Effector memory CD4-positive, alpha-beta T cell (primary cell): ENCODE data around the gene PSEN2.

ENCODE experiments used
- DNase-seq, 3 donors: peaks; one replicate each; pipeline ENCODE4 v3.0.0-alpha.2; 2020
- H3K27ac ChIP-seq: 2 replicates; pipeline ENCODE4 v1.7.0; 2013; ENCODE audit warnings: mild to moderate bottlenecking, low read length, moderate library complexity; ENCODE audit not compliant: insufficient read depth, poor library complexity, severe bottlenecking
- H3K27me3 ChIP-seq: replicated peaks from 2 replicates; pipeline ENCODE4 v1.7.0; 2013; ENCODE audit warnings: mild to moderate bottlenecking, low read length; ENCODE audit not compliant: insufficient read depth, control insufficient read depth, poor library complexity, severe bottlenecking
- H3K36me3 ChIP-seq: 2 replicates; pipeline ENCODE4 v1.7.0; 2013; ENCODE audit warnings: mild to moderate bottlenecking, low read length, moderate library complexity; ENCODE audit not compliant: control insufficient read depth, insufficient read depth
- H3K4me1 ChIP-seq: 2 replicates; pipeline ENCODE4 v1.7.0; 2013; ENCODE audit warnings: low read length, mild to moderate bottlenecking; ENCODE audit not compliant: control insufficient read depth, insufficient read depth, poor library complexity, severe bottlenecking
- H3K4me3 ChIP-seq: 2 replicates; pipeline ENCODE4 v1.7.0; 2013; ENCODE audit warnings: low read length, low read depth, mild to moderate bottlenecking; ENCODE audit not compliant: insufficient read depth, poor library complexity, severe bottlenecking
- H3K9me3 ChIP-seq: 2 replicates; pipeline ENCODE4 v1.7.0; 2013; ENCODE audit warnings: mild to moderate bottlenecking, low read length, moderate library complexity; ENCODE audit not compliant: control insufficient read depth

The PSEN2 gene

DNA sequence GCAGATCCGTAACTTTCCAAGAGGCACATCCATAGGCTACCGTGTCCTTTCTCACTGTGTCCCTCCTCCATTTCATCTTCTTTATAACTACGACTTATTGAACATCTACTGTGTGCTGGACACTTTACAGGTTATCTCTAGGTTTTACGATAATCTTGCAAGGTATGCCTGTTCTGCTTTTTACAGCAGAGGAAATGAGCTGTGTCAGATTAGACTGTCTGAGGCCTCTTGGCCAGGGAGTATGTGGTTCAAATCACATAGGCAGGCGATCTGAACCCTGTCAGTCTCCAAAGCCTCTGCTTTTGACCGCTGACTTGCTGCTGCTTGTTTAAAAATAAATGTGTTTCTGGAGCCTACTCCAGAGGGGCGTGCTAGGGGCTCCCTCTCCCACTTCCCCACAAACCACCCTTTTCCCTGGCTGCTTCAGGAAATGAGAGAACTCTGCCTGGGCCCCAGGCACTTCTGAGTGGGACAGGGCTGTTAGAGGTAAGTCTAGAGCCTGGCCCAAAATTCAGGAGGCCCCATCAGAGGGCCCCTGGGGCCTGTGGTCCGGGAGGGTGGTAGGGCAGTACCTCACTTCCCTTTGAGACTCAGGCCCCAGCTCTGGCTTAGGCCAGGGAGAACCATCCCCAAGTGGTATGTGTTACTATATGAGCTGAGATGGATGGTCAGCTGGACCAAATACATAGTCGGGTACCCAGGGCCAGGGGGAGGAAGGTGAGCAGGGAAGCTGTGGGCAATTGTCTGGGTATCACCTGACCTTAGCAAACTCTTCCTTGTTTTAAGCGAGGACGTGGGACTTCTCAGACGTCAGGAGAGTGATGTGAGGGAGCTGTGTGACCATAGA, 4.4 kb downstream of the PSEN2 start:
- no peak for DNase-seq
- no peak overlapping the region for H3K4me3 ChIP-seq
- H3K36me3 ChIP-seq: no peaks in the 10 kb centered on the region
- H3K27ac ChIP-seq: no peak overlapping the region
- H3K4me1 ChIP-seq: peaks cover 2% of the 10 kb centered on the region
- no peaks in the 10 kb centered on the region for H3K9me3 ChIP-seq
- no peaks in the 10 kb centered on the region for H3K27me3 ChIP-seq

DNA sequence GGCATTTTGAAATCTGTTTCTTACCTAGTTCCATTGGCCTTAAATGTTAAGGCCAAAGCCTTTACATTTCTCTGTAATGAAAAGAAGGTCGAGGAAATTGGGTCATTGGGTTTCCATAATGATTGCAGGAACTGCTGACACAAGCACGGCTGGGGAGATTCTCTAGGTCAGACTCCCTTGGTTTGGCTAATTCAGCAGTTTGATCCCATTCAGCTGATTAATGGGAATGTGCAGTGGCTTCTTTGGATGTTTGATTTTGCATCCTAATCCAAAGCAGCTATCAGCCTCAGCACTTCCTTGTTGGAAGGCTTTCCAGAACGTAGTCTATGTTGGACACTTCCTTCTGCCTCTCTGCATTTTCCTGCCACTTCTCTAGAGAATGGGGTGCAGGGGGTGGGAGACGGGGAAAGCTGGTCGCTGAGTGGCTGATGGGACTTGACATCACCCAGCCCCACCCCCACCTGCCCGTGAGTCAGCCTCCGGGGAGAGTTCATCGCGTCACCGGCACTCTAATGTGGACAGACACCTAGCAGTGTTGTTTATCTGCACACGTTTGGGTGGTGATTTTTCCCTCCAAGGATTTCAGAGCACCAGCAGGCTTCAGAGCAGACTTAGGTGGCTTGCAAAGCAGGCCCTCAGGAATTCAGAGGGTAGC, 5.4 kb downstream of the PSEN2 start:
- no peaks in the 10 kb centered on the region for H3K4me1 ChIP-seq
- DNase-seq: no peak
- no peak overlapping the region for H3K27ac ChIP-seq
- no peaks in the 10 kb centered on the region for H3K9me3 ChIP-seq
- H3K36me3 ChIP-seq: no peaks in the 10 kb centered on the region
- H3K4me3 ChIP-seq: no peak overlapping the region
- no peaks in the 10 kb centered on the region for H3K27me3 ChIP-seq

DNA sequence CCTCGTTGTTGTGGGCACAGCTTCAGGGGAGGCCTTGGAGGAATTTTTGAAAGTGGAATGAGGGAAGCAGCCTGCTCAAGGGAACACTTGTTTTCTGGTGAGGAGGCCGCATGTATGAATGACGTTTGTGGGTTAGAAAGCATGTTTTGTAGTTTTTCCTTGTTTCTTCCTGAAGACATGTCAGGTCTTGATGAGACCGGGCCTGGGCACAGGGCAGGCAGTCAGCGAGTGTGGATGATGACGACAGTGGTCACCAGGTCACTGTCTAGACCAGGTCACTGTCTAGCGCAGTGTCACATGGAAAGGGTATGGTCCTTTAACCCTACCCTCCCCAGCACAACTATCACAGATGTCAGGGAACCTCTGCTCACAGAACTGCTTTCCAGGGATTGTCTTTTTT, 7.3 kb downstream of the PSEN2 start:
- H3K4me1 ChIP-seq: peaks cover 11% of the 10 kb centered on the region
- no peaks in the 10 kb centered on the region for H3K36me3 ChIP-seq
- H3K9me3 ChIP-seq: no peaks in the 10 kb centered on the region
- no peak overlapping the region for H3K4me3 ChIP-seq
- H3K27ac ChIP-seq: no peak overlapping the region
- H3K27me3 ChIP-seq: no peaks in the 10 kb centered on the region
- DNase-seq: no peak

DNA sequence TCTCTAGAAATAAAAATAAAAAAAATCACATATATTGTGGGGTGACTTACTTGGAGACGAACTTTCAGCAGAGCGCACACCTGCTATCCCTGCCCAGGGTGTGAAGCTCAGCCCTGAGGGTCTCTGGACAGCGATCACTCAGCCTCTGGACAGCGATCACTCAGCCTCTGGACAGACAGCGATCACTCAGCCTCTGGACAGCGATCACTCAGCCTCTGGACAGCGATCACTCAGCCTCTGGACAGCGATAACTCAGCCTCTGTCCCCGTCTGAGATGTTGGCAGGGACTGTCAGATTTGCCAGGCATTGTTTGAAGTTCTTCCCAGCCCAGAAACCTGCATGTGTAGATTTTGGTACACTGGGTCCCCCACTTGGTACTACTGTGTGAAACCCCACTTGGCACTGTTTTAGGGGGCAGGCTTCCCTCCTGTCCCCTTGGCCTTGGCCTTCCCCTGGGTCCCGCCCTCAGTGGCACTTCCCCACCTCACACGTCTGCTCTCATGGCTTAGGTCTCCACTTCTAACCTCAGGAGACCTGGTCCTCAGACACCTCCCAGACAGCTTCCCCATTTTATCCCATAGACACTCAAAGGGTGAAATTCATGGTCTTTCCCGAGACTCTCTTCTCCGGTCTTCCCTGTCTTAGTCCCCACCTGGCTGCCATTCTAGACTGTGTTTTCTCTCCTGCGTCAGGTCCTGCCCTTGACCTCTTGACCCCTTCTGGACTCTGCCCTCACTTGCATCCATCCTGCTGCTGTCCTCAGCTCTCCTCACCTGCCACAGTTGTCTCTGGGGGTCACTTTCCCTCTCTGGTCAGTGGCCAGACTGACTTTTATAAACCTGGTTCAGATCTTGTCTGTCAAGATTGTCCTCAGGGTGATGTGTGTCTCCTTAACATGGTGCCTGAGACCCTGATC, 10.2 kb downstream of the PSEN2 start:
- peaks cover 19% of the 10 kb centered on the region for H3K4me1 ChIP-seq
- H3K9me3 ChIP-seq: no peaks in the 10 kb centered on the region
- no peaks in the 10 kb centered on the region for H3K27me3 ChIP-seq

DNA sequence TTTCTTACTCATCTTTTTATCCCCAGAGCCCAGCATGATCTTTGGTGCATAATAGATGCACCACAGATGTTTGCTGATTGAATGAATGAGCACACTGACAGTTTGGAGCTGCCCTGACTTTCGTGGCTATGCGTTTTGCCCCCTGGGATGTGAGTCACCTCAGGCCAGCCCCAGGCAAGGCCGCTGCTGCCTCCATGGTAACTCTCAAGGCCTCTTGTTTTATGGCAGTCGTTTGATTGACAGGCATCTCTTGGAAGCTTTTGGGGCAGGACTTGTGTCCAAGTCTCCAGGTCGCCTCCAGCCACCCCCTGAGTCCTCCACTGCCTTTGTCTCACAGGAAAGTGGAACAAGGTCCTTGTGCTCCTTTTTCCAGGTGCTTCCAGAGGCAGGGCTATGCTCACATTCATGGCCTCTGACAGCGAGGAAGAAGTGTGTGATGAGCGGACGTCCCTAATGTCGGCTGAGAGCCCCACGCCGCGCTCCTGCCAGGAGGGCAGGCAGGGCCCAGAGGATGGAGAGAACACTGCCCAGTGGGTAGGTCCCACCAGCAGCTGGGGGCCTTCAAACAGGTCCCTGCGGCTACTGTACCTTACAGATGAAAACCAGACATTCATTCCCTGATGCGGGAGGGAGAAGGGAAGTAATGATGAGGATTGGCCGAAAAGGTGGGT, 11.2 kb downstream of the PSEN2 start:
- H3K27ac ChIP-seq: no peak overlapping the region
- no peak for DNase-seq
- no peaks in the 10 kb centered on the region for H3K9me3 ChIP-seq
- H3K4me3 ChIP-seq: peak overlapping the region; percentile 30
- no peaks in the 10 kb centered on the region for H3K27me3 ChIP-seq
- H3K36me3 ChIP-seq: no peaks in the 10 kb centered on the region
- peaks cover 19% of the 10 kb centered on the region for H3K4me1 ChIP-seq

More for the DNA sequence above, 10.2 kb downstream of the PSEN2 start:
- H3K4me3 ChIP-seq: no peak overlapping the region
- H3K36me3 ChIP-seq: no peaks in the 10 kb centered on the region
- no peak for DNase-seq
- no peak overlapping the region for H3K27ac ChIP-seq

DNA sequence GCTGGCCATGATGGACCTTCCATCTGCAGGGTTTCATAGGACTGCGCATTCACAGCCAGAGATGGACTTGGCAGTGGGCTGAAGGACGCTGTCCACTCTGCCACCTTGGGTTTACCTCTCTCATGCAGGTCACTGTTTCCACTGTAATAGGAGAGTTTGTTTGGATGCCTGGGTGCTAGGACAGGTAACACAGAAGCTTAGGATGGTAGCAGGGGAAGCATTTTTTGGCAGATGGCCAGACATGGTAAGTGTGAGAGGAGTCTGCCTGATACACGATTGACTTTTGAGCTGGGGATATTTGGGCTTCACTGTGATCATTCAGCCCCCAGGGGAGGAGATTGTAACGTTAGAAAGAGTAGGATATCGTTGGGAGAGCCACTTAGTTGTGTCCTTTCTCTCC, 11.8 kb downstream of the PSEN2 start:
- H3K9me3 ChIP-seq: no peaks in the 10 kb centered on the region
- DNase-seq: no peak
- H3K27me3 ChIP-seq: no peaks in the 10 kb centered on the region
- no peaks in the 10 kb centered on the region for H3K36me3 ChIP-seq
- H3K4me3 ChIP-seq: peak overlapping the region; percentile 30
- H3K27ac ChIP-seq: peak overlapping the region; percentile 36
- peaks cover 19% of the 10 kb centered on the region for H3K4me1 ChIP-seq

DNA sequence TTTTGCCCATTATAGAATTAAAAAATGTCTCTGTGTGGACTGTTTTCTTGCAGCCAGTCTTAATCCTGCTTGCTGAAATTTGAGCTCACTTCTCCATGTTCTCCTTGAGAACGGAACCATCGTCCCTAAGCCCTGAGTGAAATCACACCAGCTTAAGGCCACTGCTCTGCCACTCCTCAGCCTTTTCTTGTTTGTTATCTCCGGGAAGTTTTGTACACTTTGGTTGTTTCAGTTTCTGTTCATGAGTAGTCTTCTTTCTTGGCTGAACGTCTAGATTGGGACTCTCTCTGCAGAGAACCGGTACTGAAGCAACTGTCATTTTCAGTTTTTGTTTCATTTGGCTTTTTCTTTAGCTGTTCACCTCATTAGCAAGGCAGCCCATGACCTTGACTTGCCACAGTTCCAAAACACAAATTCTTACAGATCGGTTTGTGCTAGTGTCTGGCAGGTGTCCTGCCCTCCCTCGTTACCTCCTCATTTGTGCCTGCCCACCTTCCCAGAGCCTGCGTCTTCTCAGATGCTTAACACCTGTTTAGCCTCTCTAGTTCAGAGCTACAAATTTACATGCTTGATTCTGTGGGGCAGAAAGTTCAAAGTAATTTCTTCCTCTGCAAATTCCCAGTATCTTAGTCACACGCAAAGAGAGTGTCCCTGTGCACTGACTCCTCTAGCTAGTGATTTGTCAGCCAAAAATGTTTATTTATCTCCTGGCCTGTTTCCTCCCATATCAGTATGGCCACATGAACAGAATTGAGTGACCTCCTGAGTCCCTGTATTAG, 12.4 kb downstream of the PSEN2 start:
- no peaks in the 10 kb centered on the region for H3K36me3 ChIP-seq
- H3K27me3 ChIP-seq: no peaks in the 10 kb centered on the region
- peaks cover 19% of the 10 kb centered on the region for H3K4me1 ChIP-seq
- H3K27ac ChIP-seq: peak overlapping the region; percentile 36
- H3K9me3 ChIP-seq: no peaks in the 10 kb centered on the region
- no peak for DNase-seq
- H3K4me3 ChIP-seq: peak overlapping the region; percentile 30

DNA sequence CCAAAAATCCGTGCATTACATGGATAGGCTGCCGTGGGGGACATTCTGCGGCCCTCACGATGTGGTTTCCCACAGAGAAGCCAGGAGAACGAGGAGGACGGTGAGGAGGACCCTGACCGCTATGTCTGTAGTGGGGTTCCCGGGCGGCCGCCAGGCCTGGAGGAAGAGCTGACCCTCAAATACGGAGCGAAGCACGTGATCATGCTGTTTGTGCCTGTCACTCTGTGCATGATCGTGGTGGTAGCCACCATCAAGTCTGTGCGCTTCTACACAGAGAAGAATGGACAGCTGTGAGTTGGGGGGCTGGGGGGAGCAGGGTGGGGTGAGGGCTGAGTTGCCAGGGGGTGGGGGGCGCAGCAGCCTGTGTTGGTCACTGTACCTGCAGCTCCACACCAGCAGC, 13.2 kb downstream of the PSEN2 start:
- no peak overlapping the region for H3K27ac ChIP-seq
- H3K9me3 ChIP-seq: no peaks in the 10 kb centered on the region

DNA sequence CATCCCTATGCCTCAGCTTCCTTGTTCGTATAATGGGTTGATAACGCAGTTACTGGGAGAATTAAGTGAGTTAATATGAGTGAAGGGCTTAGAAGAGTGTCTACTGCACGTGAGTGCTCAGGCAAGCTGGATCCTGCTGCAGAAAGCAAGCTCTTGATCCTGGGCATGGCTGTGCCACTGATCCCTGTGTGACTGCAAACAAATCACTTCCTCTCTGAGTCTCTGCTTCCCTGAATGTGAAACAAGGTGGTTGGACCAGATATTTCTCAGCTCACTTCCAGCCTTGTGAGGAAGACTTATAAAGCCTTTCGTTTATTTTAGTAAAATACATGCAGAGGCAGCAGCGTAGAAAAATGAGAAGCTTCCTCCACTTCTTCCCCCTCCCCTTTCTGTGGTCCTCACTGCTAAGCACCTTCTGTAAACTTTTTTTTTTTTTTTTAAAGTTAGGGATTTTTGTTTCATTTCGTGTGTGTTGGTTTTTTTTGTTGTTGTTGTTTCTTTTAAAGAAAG, 13.8 kb downstream of the PSEN2 start:
- Histone ChIP-seq H3K9me3 (no peaks in the 10 kb centered on the region), H3K27ac (no peak overlapping the region), H3K27me3 (no peaks in the 10 kb centered on the region), H3K36me3 (no peaks in the 10 kb centered on the region), H3K4me1 (peaks cover 19% of the 10 kb centered on the region), H3K4me3 (no peak overlapping the region)
- no peak for DNase-seq

More for the DNA sequence above, 13.2 kb downstream of the PSEN2 start:
- H3K36me3 ChIP-seq: no peaks in the 10 kb centered on the region
- H3K4me3 ChIP-seq: no peak overlapping the region
- no peak for DNase-seq
- no peaks in the 10 kb centered on the region for H3K27me3 ChIP-seq
- H3K4me1 ChIP-seq: peaks cover 19% of the 10 kb centered on the region
